Stimulated activated CD4-positive, alpha-beta T cell treated with anti-CD3 and anti-CD28 coated beads, Interleukin-12 subunit alpha, Interleukin-12 subunit beta, amount 100 ng/mL, for 24 hours (primary cell): ENCODE data around the gene EEIG1.

Experiments
- DNase-seq, 2 experiments: peaks; one replicate each; pipeline ENCODE4 v3.0.0-alpha.2; 2020; ENCODE audit warnings: low read depth in 2 of 2

Gene EEIG1

GRCh38 chr9:127959841-127960409 lies 20.9 kb downstream of the EEIG1 start:
- DNase-seq = no peak

- no peak for DNase-seq
These were observed 21.4 kb downstream of the EEIG1 start for GRCh38 chr9:127959398-127959797.

- no peak for DNase-seq
These were observed 22.1 kb downstream of the EEIG1 start for GRCh38 chr9:127958728-127959127.

DNA sequence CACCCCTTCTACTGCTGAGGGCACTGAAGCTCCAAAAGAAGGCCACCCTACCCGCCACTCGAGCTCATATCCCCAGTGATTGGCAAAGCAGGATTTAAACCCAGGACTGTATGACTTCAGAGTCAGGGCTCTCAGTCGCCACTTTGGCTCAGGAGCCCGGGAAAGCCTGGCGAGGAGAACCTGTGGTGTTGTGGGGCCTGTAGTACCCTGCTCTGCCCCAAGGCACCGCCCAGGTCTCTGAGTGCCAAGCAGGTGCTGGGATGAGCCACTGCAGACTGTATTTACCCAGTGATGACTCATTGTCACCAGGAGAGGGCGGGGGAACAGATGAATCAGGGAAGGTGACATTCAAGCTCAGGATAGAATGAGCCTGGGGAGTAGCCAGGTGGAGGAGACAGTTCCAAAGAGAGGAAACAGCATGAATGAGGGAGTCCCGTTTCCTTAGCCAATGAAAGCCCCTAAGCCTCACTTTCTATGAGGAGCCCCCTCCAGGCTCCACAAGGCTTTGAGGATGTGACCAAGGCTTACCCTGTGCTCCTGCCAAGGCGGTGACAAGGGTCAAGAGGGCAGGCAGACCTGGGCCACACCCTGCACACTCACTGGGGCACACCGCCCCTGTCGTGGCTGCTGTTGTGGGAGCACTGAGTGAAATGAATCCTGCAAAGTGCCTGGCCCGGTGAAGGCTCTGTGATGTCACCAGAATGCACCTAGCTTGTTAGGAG lies 25.3 kb downstream of the EEIG1 start:
- DNase-seq = peak; percentile 72 to 82

GRCh38 chr9:127954831-127955293 lies 25.9 kb downstream of the EEIG1 start:
- DNase-seq = no peak

GRCh38 chr9:127953768-127954505 lies 26.9 kb downstream of the EEIG1 start:
- no peak for DNase-seq

GRCh38 chr9:127953154-127953553 lies 27.6 kb downstream of the EEIG1 start:
- DNase-seq = no peak

DNA sequence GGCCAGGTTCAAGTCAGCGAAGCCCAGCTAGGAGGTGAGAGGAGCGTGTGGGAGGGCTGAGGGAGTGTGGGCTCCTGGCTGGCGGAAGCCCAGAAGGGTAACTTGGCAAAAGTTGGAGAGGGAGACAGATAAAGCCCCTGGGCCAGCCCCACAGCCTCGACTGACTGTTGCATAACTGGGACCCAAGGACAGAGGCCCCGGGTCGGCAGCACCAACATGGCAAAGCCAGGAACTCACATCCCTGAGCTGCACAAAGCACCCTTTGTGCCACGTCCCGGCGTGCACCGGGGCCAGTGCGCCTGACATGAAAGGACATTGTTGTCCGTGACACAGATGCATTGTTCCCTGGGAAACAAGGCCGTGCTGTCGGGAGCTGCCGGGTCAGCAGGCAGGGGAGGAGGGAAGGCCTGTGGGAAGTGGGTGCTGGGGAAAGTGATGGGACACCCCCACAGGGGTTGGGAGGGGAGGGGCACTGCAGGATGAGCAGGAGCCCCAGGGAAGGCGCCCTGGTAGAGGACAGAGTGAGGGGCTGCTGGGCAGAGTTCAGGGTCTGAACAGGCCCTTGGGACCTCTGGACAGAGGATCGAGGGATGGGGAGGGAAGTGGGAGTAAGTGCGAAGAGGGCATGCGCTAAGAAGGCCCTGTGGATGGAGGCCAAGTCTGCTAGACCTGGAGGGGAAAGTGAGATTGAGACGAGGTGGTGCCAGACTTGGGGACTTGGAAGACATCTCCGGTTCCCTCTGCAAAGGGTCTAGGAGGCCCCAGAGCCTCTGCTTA lies 30.1 kb downstream of the EEIG1 start:
- no peak for DNase-seq

GRCh38 chr9:127949827-127950512 lies 30.8 kb downstream of the EEIG1 start:
- no peak for DNase-seq

GRCh38 chr9:127947841-127948710 lies 32.7 kb downstream of the EEIG1 start:
- no peak for DNase-seq

DNA sequence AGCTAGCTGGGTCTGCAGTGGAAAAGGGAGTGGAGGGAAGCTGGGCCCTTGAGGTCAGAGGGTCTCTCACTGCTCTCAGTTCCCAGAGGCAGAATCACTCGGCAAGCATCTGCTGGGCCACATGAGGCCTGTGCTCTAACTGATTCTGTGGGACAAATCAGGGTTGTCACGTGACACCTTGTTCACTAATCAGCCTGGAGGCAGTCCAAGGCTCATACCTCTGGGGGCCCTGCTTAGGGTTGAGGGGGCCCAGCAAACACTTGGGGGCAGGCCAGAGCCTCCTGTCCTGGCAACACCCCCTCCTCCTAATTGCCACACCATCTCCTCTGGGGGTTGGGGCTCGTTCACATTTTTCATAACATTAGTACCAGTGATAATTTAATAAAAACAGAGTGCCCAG lies 34.1 kb downstream of the EEIG1 start:
- no peak for DNase-seq

GRCh38 chr9:127945942-127946341 lies 34.8 kb downstream of the EEIG1 start:
- no peak for DNase-seq

DNA sequence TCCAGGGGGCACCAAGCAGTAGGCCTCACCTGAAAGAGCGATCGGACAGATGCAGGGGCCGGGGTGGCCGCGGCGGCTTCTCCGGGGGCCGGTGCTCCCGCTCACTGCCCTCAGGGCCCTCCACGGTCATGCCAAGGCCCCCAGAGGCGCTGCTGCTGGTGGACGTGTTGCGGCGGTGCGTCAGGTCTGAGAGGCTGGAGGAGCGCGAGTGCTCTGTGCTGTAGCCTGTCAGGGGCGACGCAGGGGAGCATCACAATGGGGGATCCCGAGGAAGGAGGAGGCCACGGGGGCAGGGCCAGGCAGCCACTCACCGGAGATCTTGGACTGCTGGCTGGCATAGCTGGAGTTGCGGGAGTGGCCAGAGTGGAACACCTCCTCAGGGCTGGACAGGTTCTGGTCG lies 35.5 kb downstream of the EEIG1 start:
- DNase-seq = no peak

GRCh38 chr9:127944586-127945218 lies 36.1 kb downstream of the EEIG1 start:
- no peak for DNase-seq

- DNase-seq = peak; percentile 65 to 82
These were observed 37.1 kb downstream of the EEIG1 start for GRCh38 chr9:127943731-127944144.

GRCh38 chr9:127943011-127943662 lies 37.7 kb downstream of the EEIG1 start:
- DNase-seq = no peak

DNA sequence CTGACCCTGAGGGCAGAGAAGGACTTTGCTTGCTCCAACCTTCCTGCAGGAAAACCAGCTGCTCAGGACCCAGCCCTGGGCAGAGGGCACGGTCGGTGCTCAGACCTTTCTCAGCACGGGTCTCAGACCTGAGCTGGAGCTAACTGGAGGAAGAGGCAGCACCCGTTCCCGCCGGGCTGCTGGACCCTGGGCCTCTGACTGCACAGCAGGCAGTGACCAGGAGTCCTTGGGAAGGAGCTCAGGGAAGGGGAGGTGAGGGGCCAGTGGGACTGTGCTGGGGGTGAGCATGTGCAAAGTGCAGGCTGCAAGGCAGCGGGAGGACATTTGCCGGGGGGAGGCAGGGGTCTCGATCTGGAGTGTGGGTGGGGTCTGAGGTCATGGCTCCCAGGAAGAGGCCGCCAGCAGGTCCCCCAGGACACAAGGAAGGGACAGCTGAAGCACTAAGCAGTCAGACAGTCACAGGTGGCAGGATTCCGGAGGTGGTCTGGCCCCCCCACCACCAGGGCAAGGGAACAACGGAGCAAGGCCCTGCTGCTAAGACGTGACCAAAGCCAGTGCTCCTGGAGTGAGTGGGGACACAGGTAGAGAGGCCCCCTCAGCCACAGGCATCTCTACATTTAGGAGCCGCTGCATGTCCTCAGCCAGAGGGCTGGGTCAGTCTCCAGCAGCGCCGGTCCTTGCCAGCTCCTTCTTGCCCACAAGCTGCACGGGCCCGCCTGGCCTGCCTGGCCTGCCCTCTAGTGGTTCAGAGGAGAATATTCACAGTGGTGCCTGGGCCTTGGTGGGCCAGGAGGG lies 38.4 kb downstream of the EEIG1 start:
- DNase-seq = no peak

DNA sequence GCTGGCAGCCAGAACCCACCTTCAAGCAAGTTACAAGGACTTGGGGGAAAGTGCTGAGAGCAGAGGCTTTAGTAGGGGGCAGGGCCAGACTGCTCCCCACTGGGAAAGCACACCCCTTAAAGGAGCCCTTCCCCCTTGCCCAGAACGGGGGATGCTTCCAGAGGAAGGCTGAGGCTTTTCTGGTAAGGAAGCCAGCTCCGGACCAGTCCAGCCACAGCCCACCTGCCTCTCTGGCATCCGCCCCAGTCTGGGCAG lies 38.9 kb downstream of the EEIG1 start:
- DNase-seq = no peak
